Mesenteric fat pad (tissue), 1 donor: ENCODE results near the gene LNPEP. TPM values are rescaled to one million over a fixed set of nuclear protein-coding genes. Genes with fewer than 3 reads are reported as not detected.

Experiments used
- DNase-seq: peaks from one replicate; pipeline ENCODE4 v3.0.0-alpha.2; 2020; ENCODE audit warnings: low spot score
- total RNA-seq: library from RNA; stranded (reverse); fragmentation: NEBNext Ultra II Directional; extraction: Animal tissue kit (Norgen Biotek cat#: 25700); gene quantifications from one replicate; pipeline ENCODE4 v1.2.1, GENCODE V29; 2021
- donor health status: DM: yes; HTN: yes; CAD: no.

Gene LNPEP
- total RNA-seq, 1 donor from 2014 or later, result 132 TPM

DNA sequence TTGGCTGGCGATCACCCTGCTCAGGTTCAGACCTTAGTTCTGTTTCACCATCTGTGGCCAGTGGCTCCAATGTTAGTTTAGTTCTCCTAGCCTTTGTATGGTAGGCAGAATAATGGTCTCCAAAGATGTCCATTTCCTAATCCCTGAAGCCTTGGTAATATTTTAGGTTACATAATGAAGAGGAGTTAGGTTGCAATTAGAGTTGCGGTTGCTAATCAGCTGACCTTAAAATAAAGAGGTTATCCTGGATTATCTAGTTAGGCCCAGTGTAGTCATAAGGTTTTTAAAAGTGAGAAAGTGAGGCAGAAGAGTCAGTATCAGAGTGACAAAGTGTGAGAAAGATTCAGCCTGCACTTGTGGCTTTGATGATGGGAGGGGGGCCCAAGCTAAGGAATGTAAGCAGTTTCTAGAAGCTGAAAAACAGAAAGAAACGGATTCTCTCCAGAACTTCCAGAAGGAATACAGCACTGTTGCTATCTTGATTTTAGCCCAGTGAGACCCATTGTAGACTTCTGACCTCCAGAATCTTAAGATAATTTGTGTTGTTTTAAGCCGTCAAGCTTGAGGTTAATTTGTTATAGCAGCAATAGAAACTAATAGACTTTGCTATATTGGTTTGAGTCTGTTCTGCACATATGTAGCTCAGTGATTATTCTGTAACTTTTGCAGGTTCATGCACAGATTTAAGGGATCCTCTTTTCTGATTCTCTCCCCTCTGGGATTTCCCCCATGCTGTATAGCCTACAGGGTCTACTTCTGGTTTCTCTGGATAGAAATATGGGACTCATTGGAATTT, 21.6 kb downstream of the LNPEP start:
- DNase-seq, result no peak

DNA sequence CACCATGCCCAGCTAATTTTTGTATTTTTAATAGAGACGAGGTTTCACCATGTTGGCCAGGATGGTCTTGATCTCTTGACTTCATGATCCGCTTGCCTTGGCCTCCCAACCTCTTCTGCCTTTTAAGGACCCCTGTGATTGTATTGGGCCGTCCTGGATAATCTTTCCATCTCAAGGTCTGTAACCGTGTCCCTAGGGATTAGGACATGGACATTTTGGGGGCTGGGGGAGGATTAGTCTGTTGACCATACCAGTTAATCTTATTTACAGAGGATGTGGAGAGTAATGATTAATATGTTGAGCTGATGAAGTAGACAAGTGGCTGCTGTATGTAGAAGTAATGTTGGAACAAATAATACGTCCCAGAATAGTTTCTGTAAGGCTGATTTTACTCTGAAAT, 23.1 kb downstream of the LNPEP start:
- no peak for DNase-seq

GRCh38 chr5:96961053-96961452, 25.2 kb downstream of the LNPEP start:
- no peak for DNase-seq

- no peak for DNase-seq
Measured at GRCh38 chr5:96962540-96962991, 26.7 kb downstream of the LNPEP start.

GRCh38 chr5:96963267-96963666, 27.4 kb downstream of the LNPEP start:
- DNase-seq, result no peak

- DNase-seq, result no peak
Measured at GRCh38 chr5:96966801-96967200, 30.9 kb downstream of the LNPEP start.

DNA sequence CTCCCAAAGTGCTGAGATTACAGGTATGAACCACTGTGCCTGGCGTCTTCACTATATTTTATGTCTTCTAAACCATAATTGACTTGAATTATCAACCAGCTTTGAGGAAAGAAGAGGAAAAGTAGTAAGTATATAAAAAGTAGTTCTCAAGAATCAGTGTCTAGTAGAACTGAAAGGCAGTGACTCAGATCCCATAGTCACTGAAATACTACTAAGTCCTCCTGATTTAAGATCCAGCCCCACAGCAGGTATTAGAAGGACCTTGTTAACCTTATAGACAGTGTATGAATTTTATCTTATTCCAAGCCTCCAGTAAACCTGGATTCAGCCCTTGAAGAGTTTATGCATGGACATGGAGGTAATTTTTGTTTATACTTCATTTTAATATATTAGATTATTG, 31.5 kb downstream of the LNPEP start:
- DNase-seq, result no peak

DNA sequence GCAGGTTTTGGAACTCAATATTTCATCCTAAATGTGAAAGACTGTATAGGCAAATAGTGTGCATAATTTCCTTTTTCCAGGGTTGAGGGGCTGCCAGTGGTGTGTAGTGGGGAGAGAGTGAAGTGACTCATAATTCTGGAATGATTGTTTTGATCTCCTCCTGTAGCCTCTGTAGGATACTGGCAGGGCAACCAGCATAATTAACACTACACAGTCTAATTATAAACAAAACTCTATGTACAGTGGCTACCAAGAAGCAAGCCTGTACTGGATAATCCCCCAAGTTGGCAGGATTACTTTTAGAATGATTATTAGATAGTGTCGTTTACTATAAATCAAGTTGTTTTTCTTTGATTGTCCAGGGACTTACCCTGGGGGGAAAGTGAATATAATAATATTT, 32.2 kb downstream of the LNPEP start:
- DNase-seq, result no peak

GRCh38 chr5:96968614-96969013, 32.7 kb downstream of the LNPEP start:
- no peak for DNase-seq

- no peak for DNase-seq
Measured at GRCh38 chr5:96969366-96969765, 33.5 kb downstream of the LNPEP start.

DNA sequence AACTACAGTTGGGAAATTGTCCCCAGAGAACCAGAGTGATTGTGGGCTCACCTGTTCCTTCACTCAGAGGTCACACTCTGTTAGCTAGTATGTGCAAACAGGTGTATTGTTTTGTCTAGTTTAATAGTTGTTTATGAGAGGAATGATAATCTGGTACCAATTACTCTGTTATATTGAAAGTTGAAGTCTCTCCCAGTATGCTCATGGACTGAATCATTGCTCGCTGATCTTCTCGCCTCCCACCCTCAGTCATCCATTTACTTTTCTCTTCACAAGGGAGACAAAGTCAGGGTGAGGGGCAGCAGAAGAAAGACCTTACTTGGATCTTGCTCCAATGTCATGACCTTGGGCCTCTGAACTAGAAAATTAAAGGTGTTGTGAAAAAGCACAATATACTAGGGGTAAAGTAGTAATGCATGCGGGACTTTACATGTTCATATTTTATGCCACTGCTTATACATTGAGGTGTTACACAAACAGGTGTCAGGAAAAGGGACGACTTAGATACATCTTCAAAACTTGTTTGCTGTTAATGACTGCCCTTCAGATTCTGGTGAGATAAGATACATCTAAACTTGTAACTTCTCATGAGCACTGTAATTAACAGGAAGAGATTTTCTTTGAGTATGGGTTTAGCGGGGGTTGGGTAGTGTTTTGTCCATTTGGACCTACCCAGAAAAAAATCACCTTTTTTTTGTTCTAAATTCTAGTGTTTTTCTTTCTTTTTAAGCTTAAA, 36.9 kb downstream of the LNPEP start:
- no peak for DNase-seq

- DNase-seq, result no peak
Measured at GRCh38 chr5:96973532-96974401, 37.9 kb downstream of the LNPEP start.

DNA sequence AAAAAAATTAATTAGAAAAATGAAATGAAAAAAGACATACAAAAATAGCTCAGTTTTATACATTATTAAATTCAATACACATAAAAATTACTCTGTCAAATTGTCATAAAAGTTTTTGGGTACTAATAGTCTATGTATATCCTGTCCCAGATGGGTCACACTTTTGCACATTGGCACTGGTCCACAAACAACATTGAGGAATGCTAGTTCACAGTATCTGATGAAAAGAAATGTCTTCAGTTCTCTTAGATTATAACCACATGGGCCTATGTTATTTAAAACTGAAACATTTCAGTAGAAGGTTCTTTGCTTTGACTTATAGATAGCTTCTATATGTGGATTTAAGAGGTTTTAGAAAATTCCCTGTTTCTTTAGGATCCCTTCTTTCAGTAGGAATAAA, 39.8 kb downstream of the LNPEP start:
- no peak for DNase-seq

GRCh38 chr5:96977228-96977627, 41.3 kb downstream of the LNPEP start:
- no peak for DNase-seq

GRCh38 chr5:96978812-96979449, 43.1 kb downstream of the LNPEP start:
- no peak for DNase-seq

- no peak for DNase-seq
Measured at GRCh38 chr5:96984506-96985192, 48.8 kb downstream of the LNPEP start.

DNA sequence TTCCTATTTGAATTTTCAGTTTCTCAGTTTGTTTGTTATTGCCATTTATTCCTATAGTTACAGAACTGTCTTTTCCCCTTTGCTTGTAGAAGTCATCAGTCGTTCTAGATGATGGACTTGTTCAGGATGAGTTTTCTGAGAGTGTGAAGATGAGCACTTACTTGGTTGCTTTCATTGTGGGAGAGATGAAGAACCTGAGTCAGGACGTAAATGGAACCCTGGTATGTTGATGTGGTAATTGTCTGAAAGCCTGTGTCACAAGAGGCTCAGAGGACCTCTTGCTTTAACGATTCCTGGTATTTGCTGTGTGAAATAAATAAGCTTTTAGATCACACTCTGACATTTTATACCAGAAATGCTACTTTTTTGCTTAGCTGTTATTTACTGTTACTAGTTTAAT, 50.6 kb downstream of the LNPEP start:
- DNase-seq, result no peak

- no peak for DNase-seq
Measured at GRCh38 chr5:96990102-96990501, 54.2 kb downstream of the LNPEP start.

DNA sequence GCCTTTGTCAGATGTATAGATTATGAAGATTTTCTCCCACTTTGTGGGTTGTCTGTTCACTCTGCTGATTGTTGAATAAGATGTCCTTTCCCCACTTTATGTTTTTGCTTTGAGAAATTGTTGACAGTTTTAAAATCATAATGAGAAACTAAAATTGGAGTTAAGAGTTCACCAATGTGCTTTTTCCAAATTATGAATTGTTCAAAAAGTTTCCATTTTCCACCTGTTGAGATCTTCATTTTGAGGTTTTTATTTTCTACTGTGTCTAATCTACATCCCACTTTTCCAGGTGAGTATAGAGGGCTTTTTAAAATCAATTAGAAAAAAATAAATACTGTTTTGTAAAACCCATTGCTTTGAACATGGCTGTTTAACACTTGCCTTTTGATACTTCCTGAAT, 55.8 kb downstream of the LNPEP start:
- DNase-seq, result no peak

- no peak for DNase-seq
Measured at GRCh38 chr5:96993760-96994159, 57.9 kb downstream of the LNPEP start.

- DNase-seq, result no peak
Measured at GRCh38 chr5:96994493-96994892, 58.6 kb downstream of the LNPEP start.
